Mesothelial cell of epicardium (in vitro differentiated cells): Measurements from ENCODE around the gene SLC7A10. TPM values are rescaled to one million over a fixed set of nuclear protein-coding genes. Genes with fewer than 3 reads are reported as not detected.

Experiments
- DNase-seq, 2 experiments: peaks; one replicate each; pipeline ENCODE4 v3.0.0; 2021; ENCODE audit warnings: low spot score in 2 of 2; ENCODE audit not compliant: unreplicated experiment in 2 of 2
- H3K27ac Mint-ChIP-seq: 2 replicates; pipeline ENCODE4 v1.8.0; 2021; ENCODE audit warnings: mixed read lengths
- H3K27me3 Mint-ChIP-seq: 2 replicates; pipeline ENCODE4 v1.8.0; 2021; ENCODE audit warnings: low read depth, mixed read lengths
- H3K36me3 Mint-ChIP-seq: 2 replicates; pipeline ENCODE4 v1.8.0; 2021; ENCODE audit warnings: mixed read lengths
- H3K4me1 Mint-ChIP-seq: 2 replicates; pipeline ENCODE4 v1.8.0; 2021; ENCODE audit warnings: mixed read lengths
- H3K4me3 Mint-ChIP-seq: 2 replicates; pipeline ENCODE4 v1.8.0; 2021; ENCODE audit warnings: mild to moderate bottlenecking, moderate library complexity, mixed read lengths
- H3K9me3 Mint-ChIP-seq: 2 replicates; pipeline ENCODE4 v1.8.0; 2021; ENCODE audit warnings: mixed read lengths
- CTCF ChIP-seq: fragments of 200-600 bp; sonication (generic); IDR thresholded peaks from one replicate; pipeline ENCODE4 v1.5.0; 2021; ENCODE audit warnings: antibody characterized with exemption; ENCODE audit not compliant: unreplicated experiment
- total RNA-seq: library from RNA; stranded (reverse); gene quantifications from 3 replicates; pipeline ENCODE4 v1.2.1, GENCODE V29; 2021

Gene SLC7A10
- total RNA-seq, 1 donor from 2014 or later, result 0.92 TPM

DNA sequence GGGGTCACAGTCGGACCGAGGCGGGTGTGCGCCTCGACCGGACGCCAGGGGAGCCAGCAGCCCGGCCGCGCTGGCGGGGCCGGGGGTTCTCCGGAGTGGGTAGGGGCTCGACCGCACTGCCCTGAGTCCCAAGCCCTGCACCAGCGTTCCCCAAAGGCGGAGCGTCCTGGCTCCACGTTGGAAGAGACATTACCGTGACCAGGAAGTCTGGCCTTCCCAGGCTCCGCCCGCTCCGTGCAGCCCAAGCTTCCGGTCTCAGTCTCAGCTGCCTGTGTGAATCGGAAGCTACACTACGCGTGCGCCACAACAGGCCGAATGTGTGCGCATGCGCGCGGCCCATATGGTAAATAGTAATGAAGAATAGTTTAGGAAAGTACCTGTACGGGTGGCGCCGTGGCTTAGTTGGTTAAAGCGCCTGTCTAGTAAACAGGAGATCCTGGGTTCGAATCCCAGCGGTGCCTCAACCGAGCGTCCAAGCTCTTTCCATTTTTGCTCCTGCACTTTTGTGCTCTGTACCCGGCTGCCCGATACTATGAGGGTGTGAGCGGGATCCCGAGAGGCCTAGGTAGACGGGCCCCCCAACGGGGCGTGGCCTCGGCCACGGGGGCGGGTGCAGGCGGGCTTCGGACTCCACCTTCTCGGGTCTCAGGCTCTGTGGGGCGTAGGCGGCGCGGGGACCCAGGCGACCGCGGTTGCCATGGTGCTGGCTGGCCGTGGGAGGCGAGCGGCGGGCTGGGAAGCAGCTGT, 48.8 kb downstream of the SLC7A10 start:
- no peaks in the 10 kb centered on the region for H3K9me3 Mint-ChIP-seq
- peaks cover 26% of the 10 kb centered on the region for H3K4me1 Mint-ChIP-seq
- H3K36me3 Mint-ChIP-seq, result peaks cover 2% of the 10 kb centered on the region
- peak overlapping the region; percentile 95 for H3K27ac Mint-ChIP-seq
- peaks cover 3% of the 10 kb centered on the region for H3K27me3 Mint-ChIP-seq
- H3K4me3 Mint-ChIP-seq, result peak overlapping the region; percentile 96
- DNase-seq, result peak; percentile 92 to 100
- TF ChIP-seq CTCF, result no peak

DNA sequence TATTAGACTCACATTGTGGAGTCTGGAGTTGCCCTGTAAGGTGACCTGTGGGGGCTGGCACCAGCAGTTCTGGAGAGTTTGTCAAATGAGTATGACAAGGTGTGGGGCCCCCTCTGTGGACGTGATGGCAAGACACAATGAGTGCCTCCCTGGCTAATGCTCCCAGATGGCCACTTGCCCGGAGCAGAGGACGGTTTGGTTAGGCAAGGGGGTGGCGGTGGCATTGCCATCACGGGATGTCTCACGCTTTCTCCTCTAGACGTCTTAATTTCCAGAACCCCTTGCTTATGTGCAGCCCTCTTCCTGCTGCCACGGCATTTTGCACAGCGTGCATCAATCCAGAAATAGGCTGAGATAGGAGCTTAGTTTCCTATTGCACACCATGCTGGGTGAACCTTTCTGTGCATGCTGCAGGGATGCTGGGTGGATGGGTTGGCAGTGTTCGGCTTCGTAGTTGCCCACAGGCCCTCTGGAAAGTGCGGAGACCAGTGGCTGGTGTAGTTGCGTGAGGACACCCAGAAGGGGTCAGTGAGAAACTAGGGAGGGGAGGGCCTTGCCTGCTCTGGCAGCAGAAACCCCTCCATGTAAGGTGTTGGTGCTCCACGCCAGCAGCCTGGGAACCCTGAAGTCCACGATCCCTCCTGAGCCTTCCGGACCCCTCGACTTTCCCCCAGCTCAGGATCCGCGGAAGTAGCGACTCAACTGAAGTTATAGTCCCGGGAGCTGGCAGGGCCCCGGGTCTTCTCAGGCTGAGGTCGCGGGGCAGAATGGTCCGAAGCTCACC, 49.6 kb downstream of the SLC7A10 start:
- no peak for TF ChIP-seq CTCF
- Mint-ChIP-seq H3K27me3 (peaks cover 3% of the 10 kb centered on the region), H3K9me3 (no peaks in the 10 kb centered on the region), H3K4me1 (peaks cover 28% of the 10 kb centered on the region), H3K36me3 (peaks cover 2% of the 10 kb centered on the region), H3K4me3 (peak overlapping the region; percentile 96), H3K27ac (peak overlapping the region; percentile 95)
- DNase-seq, result no peak

DNA sequence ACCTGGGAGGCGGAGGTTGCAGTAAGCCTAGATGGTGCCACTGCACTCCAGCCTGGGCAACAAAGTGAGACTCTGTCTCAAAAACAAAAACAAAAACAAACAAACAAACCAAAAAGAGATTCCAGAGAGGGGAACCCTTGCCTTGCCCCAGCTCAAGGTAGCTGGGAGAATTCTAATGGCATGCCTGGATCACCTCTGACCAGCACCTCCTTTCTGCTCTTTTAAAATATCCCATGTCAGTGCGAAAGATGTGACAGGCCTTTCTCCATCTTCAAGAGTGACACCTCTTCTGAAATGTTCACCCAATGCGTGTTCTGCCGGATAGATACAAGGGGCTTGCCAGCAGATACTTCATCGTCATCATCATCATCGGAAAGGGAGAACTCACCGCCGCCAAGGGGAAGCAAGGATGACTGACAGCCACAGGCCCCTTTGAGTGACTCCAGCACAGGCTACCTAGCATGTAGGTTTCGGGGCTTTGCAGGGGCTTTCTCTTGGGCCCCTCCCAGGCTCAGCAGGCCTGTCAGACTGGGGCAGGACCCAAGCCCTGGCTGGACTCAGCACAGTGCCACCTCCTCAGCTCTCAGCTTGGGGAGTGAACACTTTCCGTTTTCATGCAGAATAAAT, 50.4 kb downstream of the SLC7A10 start:
- peak overlapping the region; percentile 30 for H3K27ac Mint-ChIP-seq
- H3K36me3 Mint-ChIP-seq, result peaks cover 2% of the 10 kb centered on the region
- no peak for TF ChIP-seq CTCF
- peaks cover 3% of the 10 kb centered on the region for H3K27me3 Mint-ChIP-seq
- H3K4me1 Mint-ChIP-seq, result peaks cover 28% of the 10 kb centered on the region
- H3K9me3 Mint-ChIP-seq, result no peaks in the 10 kb centered on the region
- H3K4me3 Mint-ChIP-seq, result peak overlapping the region; percentile 96
- no peak for DNase-seq

DNA sequence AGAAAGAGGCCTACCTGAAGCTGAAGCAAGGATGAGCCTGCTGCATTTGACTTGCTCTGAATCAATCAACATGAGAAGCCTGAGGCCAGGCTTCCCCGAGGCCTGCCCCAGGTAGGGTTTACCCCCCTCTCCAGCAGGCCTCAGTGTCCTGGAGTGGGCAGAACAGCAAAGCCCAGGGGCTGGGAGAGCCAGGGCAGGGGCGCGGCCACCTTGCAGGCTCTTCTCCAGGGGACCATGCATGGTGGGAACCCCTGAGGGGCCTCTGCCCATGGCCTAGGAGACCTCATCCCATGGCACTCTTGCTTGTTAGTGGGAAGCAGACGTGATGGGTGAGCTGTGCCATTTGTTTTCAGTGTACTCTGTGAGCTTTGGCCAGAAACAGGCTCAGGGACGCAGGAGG, 51.5 kb downstream of the SLC7A10 start:
- no peak for DNase-seq
- peaks cover 2% of the 10 kb centered on the region for H3K9me3 Mint-ChIP-seq
- H3K36me3 Mint-ChIP-seq, result peaks cover 4% of the 10 kb centered on the region
- no peak for TF ChIP-seq CTCF
- H3K27me3 Mint-ChIP-seq, result peaks cover 3% of the 10 kb centered on the region
- H3K4me3 Mint-ChIP-seq, result no peak overlapping the region
- peaks cover 26% of the 10 kb centered on the region for H3K4me1 Mint-ChIP-seq
- no peak overlapping the region for H3K27ac Mint-ChIP-seq

DNA sequence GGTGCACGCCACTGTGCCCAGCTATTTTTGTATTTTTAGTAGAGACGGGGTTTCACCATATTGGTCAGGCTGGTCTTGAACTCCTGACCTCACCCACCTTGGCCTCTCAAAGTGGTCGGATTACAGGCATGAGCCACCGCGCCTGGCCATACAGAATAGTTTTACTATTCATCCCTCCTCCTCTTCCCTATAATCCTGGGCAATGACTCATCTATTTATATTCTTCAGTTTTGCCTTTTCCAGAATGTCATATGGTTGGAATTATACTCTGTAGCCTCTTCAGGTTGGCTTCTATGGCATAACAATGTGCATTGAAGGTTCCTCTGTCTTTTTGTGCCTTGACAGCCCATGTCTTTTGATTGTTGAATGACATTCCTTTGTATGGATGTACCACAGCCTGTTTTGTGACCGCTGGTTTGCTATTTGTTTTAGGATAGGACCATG, 53.7 kb downstream of the SLC7A10 start:
- no peak overlapping the region for H3K4me3 Mint-ChIP-seq
- H3K9me3 Mint-ChIP-seq, result peaks cover 16% of the 10 kb centered on the region
- H3K36me3 Mint-ChIP-seq, result peaks cover 14% of the 10 kb centered on the region
- TF ChIP-seq CTCF, result no peak
- DNase-seq, result no peak
- H3K27me3 Mint-ChIP-seq, result peaks cover 2% of the 10 kb centered on the region
- peaks cover 22% of the 10 kb centered on the region for H3K4me1 Mint-ChIP-seq
- no peak overlapping the region for H3K27ac Mint-ChIP-seq
